ENCODE measurements around the gene RGS3.

Gene RGS3

DNA sequence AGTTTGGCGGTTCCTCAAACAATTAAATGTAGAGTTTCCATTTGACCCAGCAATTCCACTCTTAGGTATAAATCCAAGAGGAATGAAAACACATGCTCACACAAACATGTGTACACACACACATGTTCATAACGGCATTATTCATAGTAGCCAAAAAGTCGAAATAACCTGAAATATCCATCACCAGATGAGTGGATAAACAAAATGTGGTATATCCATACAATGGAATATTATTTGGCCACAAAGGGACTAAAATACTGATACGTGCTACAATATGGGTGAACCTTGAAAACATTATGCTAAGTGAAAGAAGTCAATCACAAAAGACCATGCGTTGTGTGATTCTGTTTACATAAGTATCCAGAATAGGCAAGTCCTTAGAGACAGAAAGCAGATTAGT lies 8.7 kb downstream of the RGS3 start:
- Histone ChIP-seq H3K27me3 (ENCODE audit: insufficient read depth, poor library complexity, severe bottlenecking) (no peaks in the 10 kb centered on the region), H3K36me3 (ENCODE audit: low read depth) (no peaks in the 10 kb centered on the region), H3K4me1 (ENCODE audit: insufficient read depth, poor library complexity, severe bottlenecking) (no peaks in the 10 kb centered on the region), H3K9me3 (ENCODE audit: severe bottlenecking) (no peaks in the 10 kb centered on the region), H3K4me3 (ENCODE audit: severe bottlenecking) (no peak overlapping the region), H3K27ac (ENCODE audit: poor library complexity, severe bottlenecking) (no peak overlapping the region)
- DNase-seq (ENCODE audit: low spot score) (no peak), ATAC-seq (ENCODE audit: low read depth) (no peak)
- TF ChIP-seq, protein P1, sequence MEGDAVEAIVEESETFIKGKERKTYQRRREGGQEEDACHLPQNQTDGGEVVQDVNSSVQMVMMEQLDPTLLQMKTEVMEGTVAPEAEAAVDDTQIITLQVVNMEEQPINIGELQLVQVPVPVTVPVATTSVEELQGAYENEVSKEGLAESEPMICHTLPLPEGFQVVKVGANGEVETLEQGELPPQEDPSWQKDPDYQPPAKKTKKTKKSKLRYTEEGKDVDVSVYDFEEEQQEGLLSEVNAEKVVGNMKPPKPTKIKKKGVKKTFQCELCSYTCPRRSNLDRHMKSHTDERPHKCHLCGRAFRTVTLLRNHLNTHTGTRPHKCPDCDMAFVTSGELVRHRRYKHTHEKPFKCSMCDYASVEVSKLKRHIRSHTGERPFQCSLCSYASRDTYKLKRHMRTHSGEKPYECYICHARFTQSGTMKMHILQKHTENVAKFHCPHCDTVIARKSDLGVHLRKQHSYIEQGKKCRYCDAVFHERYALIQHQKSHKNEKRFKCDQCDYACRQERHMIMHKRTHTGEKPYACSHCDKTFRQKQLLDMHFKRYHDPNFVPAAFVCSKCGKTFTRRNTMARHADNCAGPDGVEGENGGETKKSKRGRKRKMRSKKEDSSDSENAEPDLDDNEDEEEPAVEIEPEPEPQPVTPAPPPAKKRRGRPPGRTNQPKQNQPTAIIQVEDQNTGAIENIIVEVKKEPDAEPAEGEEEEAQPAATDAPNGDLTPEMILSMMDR (IDR thresholded peaks at IDR 0.05; ENCODE audit: poor library complexity, severe bottlenecking), result no peak

DNA sequence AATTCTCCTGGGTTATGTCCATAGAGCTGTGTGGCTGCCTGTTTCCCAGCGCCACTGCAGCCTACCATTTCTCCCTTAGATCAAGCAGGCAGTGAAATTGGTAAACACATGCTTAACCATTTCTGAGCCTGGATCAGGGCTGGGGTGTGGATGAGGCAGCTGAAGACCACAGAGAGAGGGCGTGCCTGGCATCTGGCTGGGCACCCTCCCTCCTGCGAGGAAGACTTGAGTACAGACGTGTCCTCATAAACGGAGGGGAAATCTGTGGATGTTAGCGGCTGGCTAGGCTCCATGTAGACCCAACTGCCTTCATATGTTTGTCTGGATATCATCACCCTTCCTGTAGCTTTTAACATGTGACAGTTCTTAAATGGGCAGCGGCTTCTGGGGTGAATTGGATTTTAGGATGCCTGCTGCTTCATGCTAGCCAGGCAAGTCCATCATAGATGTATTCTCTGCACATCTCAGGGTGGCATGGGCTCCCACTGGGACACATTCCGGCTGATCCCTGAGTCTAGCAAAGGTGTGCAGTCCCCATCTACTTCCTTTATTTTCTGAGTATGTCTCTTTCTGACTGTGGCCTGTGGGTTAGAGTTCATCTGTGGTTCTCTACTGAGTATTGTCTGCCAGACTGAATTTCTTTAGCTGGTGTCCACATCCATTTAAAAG lies 11.0 kb downstream of the RGS3 start:
- TF ChIP-seq, protein P1 (IDR thresholded peaks at IDR 0.05; ENCODE audit: poor library complexity, severe bottlenecking), result no peak
- no peak overlapping the region for H3K27ac ChIP-seq (ENCODE audit: poor library complexity, severe bottlenecking)
- ATAC-seq (ENCODE audit: low read depth) (no peak), DNase-seq (ENCODE audit: low spot score) (no peak)
- H3K4me1 ChIP-seq (ENCODE audit: insufficient read depth, poor library complexity, severe bottlenecking), result no peaks in the 10 kb centered on the region
- no peaks in the 10 kb centered on the region for H3K27me3 ChIP-seq (ENCODE audit: insufficient read depth, poor library complexity, severe bottlenecking)
- H3K9me3 ChIP-seq (ENCODE audit: severe bottlenecking), result no peaks in the 10 kb centered on the region
- H3K36me3 ChIP-seq (ENCODE audit: low read depth), result no peaks in the 10 kb centered on the region
- no peak overlapping the region for H3K4me3 ChIP-seq (ENCODE audit: severe bottlenecking)

DNA sequence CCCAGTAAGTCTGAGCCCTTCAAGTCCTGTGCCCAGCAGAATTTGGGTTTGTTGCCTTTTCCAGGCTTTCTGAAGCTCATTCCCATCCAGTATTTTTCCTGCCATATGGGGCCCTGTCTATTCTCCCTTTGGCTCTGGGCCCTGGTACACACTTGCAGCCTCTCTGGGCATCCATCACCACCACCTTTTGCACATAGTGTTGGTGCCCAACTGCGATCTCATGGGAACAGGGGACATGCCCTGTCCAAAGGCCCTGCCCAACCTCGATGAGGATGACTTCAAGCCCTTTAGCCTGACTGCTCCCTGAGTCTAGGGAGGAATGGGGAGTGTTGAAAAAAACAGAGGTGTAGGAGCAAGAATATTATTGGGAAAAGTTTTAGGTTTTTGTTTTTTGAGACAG lies 11.5 kb downstream of the RGS3 start:
- Histone ChIP-seq H3K27me3 (ENCODE audit: insufficient read depth, poor library complexity, severe bottlenecking) (no peaks in the 10 kb centered on the region), H3K4me1 (ENCODE audit: insufficient read depth, poor library complexity, severe bottlenecking) (no peaks in the 10 kb centered on the region), H3K9me3 (ENCODE audit: severe bottlenecking) (no peaks in the 10 kb centered on the region), H3K36me3 (ENCODE audit: low read depth) (no peaks in the 10 kb centered on the region), H3K4me3 (ENCODE audit: severe bottlenecking) (no peak overlapping the region), H3K27ac (ENCODE audit: poor library complexity, severe bottlenecking) (no peak overlapping the region)
- ATAC-seq (ENCODE audit: low read depth) (no peak), DNase-seq (ENCODE audit: low spot score) (no peak)
- TF ChIP-seq, protein P1 (IDR thresholded peaks at IDR 0.05; ENCODE audit: poor library complexity, severe bottlenecking), result no peak

DNA sequence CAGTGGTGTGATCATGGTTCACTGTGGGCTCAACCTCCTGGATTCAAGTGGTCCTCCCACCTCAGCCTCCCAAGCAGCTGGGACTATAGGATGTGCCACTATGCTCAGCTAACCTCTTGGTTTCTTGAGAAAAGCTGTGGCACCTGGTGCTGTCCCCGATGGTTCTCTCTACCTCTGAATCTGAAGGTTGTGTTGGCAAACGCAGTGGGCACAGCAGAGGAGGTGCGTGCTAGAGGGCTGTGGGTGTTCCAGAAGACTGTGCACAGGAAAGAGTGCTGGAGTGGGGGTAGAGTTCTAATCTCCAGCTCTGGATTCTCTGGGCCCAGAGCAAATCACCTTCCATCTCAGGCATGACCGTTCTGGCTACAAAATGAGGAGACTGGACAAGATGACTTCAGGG lies 12.5 kb downstream of the RGS3 start:
- DNase-seq (ENCODE audit: low spot score) (no peak), ATAC-seq (ENCODE audit: low read depth) (no peak)
- H3K4me3 ChIP-seq (ENCODE audit: severe bottlenecking), result no peak overlapping the region
- no peaks in the 10 kb centered on the region for H3K4me1 ChIP-seq (ENCODE audit: insufficient read depth, poor library complexity, severe bottlenecking)
- TF ChIP-seq, protein P1 (IDR thresholded peaks at IDR 0.05; ENCODE audit: poor library complexity, severe bottlenecking), result no peak
- H3K27me3 ChIP-seq (ENCODE audit: insufficient read depth, poor library complexity, severe bottlenecking), result no peaks in the 10 kb centered on the region
- H3K9me3 ChIP-seq (ENCODE audit: severe bottlenecking), result no peaks in the 10 kb centered on the region
- no peaks in the 10 kb centered on the region for H3K36me3 ChIP-seq (ENCODE audit: low read depth)
- H3K27ac ChIP-seq (ENCODE audit: poor library complexity, severe bottlenecking), result no peak overlapping the region

DNA sequence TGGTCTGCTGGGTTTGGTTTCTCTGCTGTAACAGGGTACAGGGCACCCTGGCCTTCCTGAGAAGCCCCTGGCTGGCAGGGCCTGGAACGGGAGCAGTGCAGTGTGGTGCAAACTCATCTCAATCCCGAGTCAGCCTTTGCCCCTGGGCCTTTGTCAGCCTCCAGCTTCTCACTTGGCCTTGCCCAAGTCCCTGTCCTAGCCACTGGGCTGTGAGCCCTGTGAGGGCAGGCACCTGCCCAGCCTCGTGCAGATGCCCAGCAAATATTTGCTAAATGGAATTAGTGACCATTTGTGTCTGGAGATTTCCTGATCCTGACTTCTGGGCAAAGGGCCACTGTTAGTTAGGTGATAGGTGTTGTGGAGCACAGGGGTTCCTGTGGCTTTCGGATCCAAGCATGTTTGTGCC lies 13.0 kb downstream of the RGS3 start:
- no peak overlapping the region for H3K27ac ChIP-seq (ENCODE audit: poor library complexity, severe bottlenecking)
- H3K9me3 ChIP-seq (ENCODE audit: severe bottlenecking), result no peaks in the 10 kb centered on the region
- no peak for DNase-seq (ENCODE audit: low spot score)
- ATAC-seq (ENCODE audit: low read depth), result no peak
- TF ChIP-seq, protein P1 (IDR thresholded peaks at IDR 0.05; ENCODE audit: poor library complexity, severe bottlenecking), result no peak
- H3K4me3 ChIP-seq (ENCODE audit: severe bottlenecking), result no peak overlapping the region
- H3K36me3 ChIP-seq (ENCODE audit: low read depth), result no peaks in the 10 kb centered on the region
- no peaks in the 10 kb centered on the region for H3K27me3 ChIP-seq (ENCODE audit: insufficient read depth, poor library complexity, severe bottlenecking)
- no peaks in the 10 kb centered on the region for H3K4me1 ChIP-seq (ENCODE audit: insufficient read depth, poor library complexity, severe bottlenecking)

Data from RWPE2 (cell line).